Measurements from ENCODE around the gene OR10W1. TPM values are rescaled to one million over a fixed set of nuclear protein-coding genes. Genes with fewer than 3 reads are reported as not detected.

OR10W1 gene
- not detected for total RNA-seq
- long read RNA-seq, result 0 reads

GRCh38 chr11:58268142-58268541 is at the start of gene OR10W1:
TSS of gene OR10W1 (minus strand) at chr11:58268260. CDS start at chr11:58267858, 402 bp downstream.
- no peak for DNase-seq (ENCODE audit: missing footprints)
- ATAC-seq, result no peak
- intact Hi-C loops (cut with DNase I), result no loop called here

GRCh38 chr11:58316142-58316541 is 48.1 kb upstream of the OR10W1 start:
- intact Hi-C loops (cut with DNase I), result no loop called here
- no peak for ATAC-seq

GRCh38 chr11:58301576-58301975 is 33.5 kb upstream of the OR10W1 start:
- ATAC-seq (no peak), DNase-seq (ENCODE audit: missing footprints) (no peak)
- intact Hi-C loops (cut with DNase I), result no loop called here

More at GRCh38 chr11:58316142-58316541, 48.1 kb upstream of the OR10W1 start:
- no peak for DNase-seq (ENCODE audit: missing footprints)

GRCh38 chr11:58292017-58292416 is 24.0 kb upstream of the OR10W1 start:
- ATAC-seq (no peak), DNase-seq (ENCODE audit: missing footprints) (no peak)
- intact Hi-C loops (cut with DNase I), result no loop called here

- no peak for ATAC-seq
- intact Hi-C loops (cut with DNase I), result no loop called here
- DNase-seq (ENCODE audit: missing footprints), result no peak
Observed at GRCh38 chr11:58289266-58289665, 21.2 kb upstream of the OR10W1 start.

GRCh38 chr11:58286249-58286648 is 18.2 kb upstream of the OR10W1 start:
- intact Hi-C loops (cut with DNase I), result no loop called here
- no peak for ATAC-seq
- no peak for DNase-seq (ENCODE audit: missing footprints)

- DNase-seq (ENCODE audit: missing footprints) (no peak), ATAC-seq (no peak)
- intact Hi-C loops (cut with DNase I), result no loop called here
Observed at GRCh38 chr11:58285483-58286040, 17.5 kb upstream of the OR10W1 start.

- ATAC-seq (no peak), DNase-seq (ENCODE audit: missing footprints) (no peak)
- intact Hi-C loops (cut with DNase I), result no loop called here
Observed at GRCh38 chr11:58276151-58276550, 8.1 kb upstream of the OR10W1 start.

- intact Hi-C loops (cut with DNase I), result no loop called here
- ATAC-seq (no peak), DNase-seq (ENCODE audit: missing footprints) (no peak)
Observed at GRCh38 chr11:58275002-58275401, 6.9 kb upstream of the OR10W1 start.

GRCh38 chr11:58259983-58260382 is 8.1 kb downstream of the OR10W1 start:
- DNase-seq (ENCODE audit: missing footprints) (no peak), ATAC-seq (no peak)
- intact Hi-C loops (cut with DNase I), result no loop called here

- ATAC-seq (no peak), DNase-seq (ENCODE audit: missing footprints) (no peak)
- intact Hi-C loops (cut with DNase I), result no loop called here
Observed at GRCh38 chr11:58254936-58255335, 13.1 kb downstream of the OR10W1 start.

- ATAC-seq (no peak), DNase-seq (ENCODE audit: missing footprints) (no peak)
- intact Hi-C loops (cut with DNase I), result no loop called here
Observed at GRCh38 chr11:58243954-58244353, 24.1 kb downstream of the OR10W1 start.

GRCh38 chr11:58227956-58228615 is 40.0 kb downstream of the OR10W1 start:
- ATAC-seq (no peak), DNase-seq (ENCODE audit: missing footprints) (no peak)
- intact Hi-C loops (cut with DNase I), result no loop called here

- ATAC-seq (no peak), DNase-seq (ENCODE audit: missing footprints) (no peak)
- intact Hi-C loops (cut with DNase I), result no loop called here
Observed at GRCh38 chr11:58222721-58223120, 45.3 kb downstream of the OR10W1 start.

Other genes with a start within 250 kb of the OR10W1 start
- not detected for gene OR9Q1, start 244.4 kb downstream of the OR10W1 start, total RNA-seq
- not detected for gene OR6Q1, start 237.3 kb downstream of the OR10W1 start, total RNA-seq
- not detected for gene OR9I1, start 142.7 kb downstream of the OR10W1 start, total RNA-seq
- not detected for gene OR9Q2, start 79.2 kb downstream of the OR10W1 start, total RNA-seq
- gene OR1S2, start 64.1 kb downstream of the OR10W1 start, total RNA-seq, result not detected
- gene OR1S1, start 55.5 kb downstream of the OR10W1 start, total RNA-seq, result not detected
- not detected for gene OR10Q1, start 39.3 kb downstream of the OR10W1 start, total RNA-seq
- gene OR5B17, start 90.8 kb upstream of the OR10W1 start, total RNA-seq, result not detected
- not detected for gene OR5B3, start 138.6 kb upstream of the OR10W1 start, total RNA-seq
- not detected for gene OR5B2, start 159.9 kb upstream of the OR10W1 start, total RNA-seq
- not detected for gene OR5B12, start 174.0 kb upstream of the OR10W1 start, total RNA-seq
- gene OR5B21, start 239.8 kb upstream of the OR10W1 start, total RNA-seq, result not detected